RPMI8226 (cell line): Measurements from ENCODE around the gene TNNT3.

ENCODE experiments used
- DNase-seq: peaks from one replicate; pipeline ENCODE4 v3.0.0-alpha.2; 2015

The TNNT3 gene

GRCh38 chr11:1924181-1924580 lies 4.7 kb downstream of the TNNT3 start:
- peak; percentile 22 for DNase-seq

- no peak for DNase-seq
Measured at GRCh38 chr11:1924646-1925372, 5.3 kb downstream of the TNNT3 start.

- DNase-seq: no peak
Measured at GRCh38 chr11:1925373-1926155, 6.1 kb downstream of the TNNT3 start.

GRCh38 chr11:1926156-1927025 lies 6.9 kb downstream of the TNNT3 start:
- DNase-seq: no peak

- DNase-seq: no peak
Measured at GRCh38 chr11:1927026-1927847, 7.7 kb downstream of the TNNT3 start.

- DNase-seq: no peak
Measured at GRCh38 chr11:1927848-1928469, 8.5 kb downstream of the TNNT3 start.

GRCh38 chr11:1928470-1928890 lies 9.0 kb downstream of the TNNT3 start:
- no peak for DNase-seq

- DNase-seq: no peak
Measured at GRCh38 chr11:1928891-1929541, 9.5 kb downstream of the TNNT3 start.

GRCh38 chr11:1929621-1930461 lies 10.3 kb downstream of the TNNT3 start:
- no peak for DNase-seq

GRCh38 chr11:1930462-1930830 lies 10.9 kb downstream of the TNNT3 start:
- DNase-seq: no peak

GRCh38 chr11:1931341-1932104 lies 12.0 kb downstream of the TNNT3 start:
- no peak for DNase-seq

GRCh38 chr11:1932105-1932480 lies 12.6 kb downstream of the TNNT3 start:
- no peak for DNase-seq

GRCh38 chr11:1932681-1933080 lies 13.2 kb downstream of the TNNT3 start:
- no peak for DNase-seq

- DNase-seq: no peak
Measured at GRCh38 chr11:1933416-1934334, 14.2 kb downstream of the TNNT3 start.

- no peak for DNase-seq
Measured at GRCh38 chr11:1934335-1935155, 15.0 kb downstream of the TNNT3 start.

GRCh38 chr11:1935156-1936071 lies 15.9 kb downstream of the TNNT3 start:
- no peak for DNase-seq
